LNCAP (cell line): Measurements from ENCODE around the gene FAM151B.

Experiments used
- CTCF ChIP-seq: fragments of 450-650 bp; IDR thresholded peaks from 2 replicates; pipeline ENCODE4 v1.5.1; 2017; ENCODE audit warnings: mild to moderate bottlenecking

The FAM151B gene

GRCh38 chr5:80487829-80488721 is at the start of gene FAM151B:
TSS of gene FAM151B (plus strand) at chr5:80488100. CDS start at chr5:80488124, 24 bp downstream.
- peak; percentile 46; the same call in 1 of the 2 replicates for TF ChIP-seq CTCF

GRCh38 chr5:80438739-80439138 is 49.2 kb upstream of the FAM151B start:
- no peak for TF ChIP-seq CTCF

- TF ChIP-seq CTCF, result no peak
Observed at GRCh38 chr5:80439213-80439612, 48.7 kb upstream of the FAM151B start.

GRCh38 chr5:80442742-80443141 is 45.2 kb upstream of the FAM151B start:
- no peak for TF ChIP-seq CTCF

GRCh38 chr5:80453366-80453765 is 34.5 kb upstream of the FAM151B start:
- no peak for TF ChIP-seq CTCF

- no peak for TF ChIP-seq CTCF
Observed at GRCh38 chr5:80463269-80463668, 24.6 kb upstream of the FAM151B start.

- TF ChIP-seq CTCF, result no peak
Observed at GRCh38 chr5:80466669-80467485, 21.0 kb upstream of the FAM151B start.
